T-cell (primary cell): ENCODE measurements around the gene PXN. TPM values are rescaled to one million over a fixed set of nuclear protein-coding genes. Genes with fewer than 3 reads are reported as not detected.

Source experiments
- ATAC-seq, 4 experiments: fragments of 200-7000 bp in 3 of 4; fragments of 150-1000 bp in 1 of 4; cut with Tn5 transposase; replicated peaks in 1 of 4; 1 replicate in 3 of 4; 2 replicates in 1 of 4; pipeline ENCODE4 v1.10.0; 2021; ENCODE audit warnings: moderate library complexity in 3 of 4, mild to moderate bottlenecking in 2 of 4, moderate number of reproducible peaks in 1 of 4
- CTCF ChIA-PET, 2 donors: fragments of 300-600 bp; sonication (Branson Sonifier 250); formaldehyde crosslinking; loops; one replicate each; lab custom pipeline; 2022; ENCODE audit warnings: antibody characterized with exemption in 2 of 2; lab: Charles Lee
- POLR2A ChIA-PET, 2 donors: fragments of 300-600 bp; sonication (Branson Sonifier 250); formaldehyde crosslinking; loops; one replicate each; lab custom pipeline; 2022; ENCODE audit warnings: antibody characterized with exemption in 2 of 2; lab: Charles Lee
- DNase-seq, 35 experiments: peaks; one replicate each; pipeline versions ENCODE4 v3.0.0 to v3.0.0-alpha.2; 2013 to 2023
- H3K27ac ChIP-seq: one replicate; pipeline ENCODE4 v1.5.1; 2013; ENCODE audit warnings: low read length
- H3K27me3 ChIP-seq, 2 experiments: replicated peaks in 1 of 2; 1 replicate in 1 of 2; 2 replicates in 1 of 2; pipeline versions ENCODE4 v1.6.1 to v1.7.0; 2013; ENCODE audit warnings: low read length in 1 of 2, mixed read lengths in 1 of 2; ENCODE audit not compliant: control insufficient read depth in 2 of 2, insufficient read depth in 2 of 2; ENCODE audit errors: extremely low read depth in 1 of 2
- H3K36me3 ChIP-seq, 2 donors: 1 replicate in 1 of 2; 2 replicates in 1 of 2; pipeline versions ENCODE4 v1.6.1 to v1.7.0; 2013; ENCODE audit warnings: low read length in 1 of 2; ENCODE audit not compliant: control insufficient read depth in 2 of 2, insufficient read depth in 1 of 2; ENCODE audit errors: extremely low read depth in 1 of 2
- H3K4me1 ChIP-seq, 2 experiments: 1 replicate in 1 of 2; 2 replicates in 1 of 2; pipeline versions ENCODE4 v1.6.1 to v1.7.0; 2013; ENCODE audit warnings: low read length in 2 of 2, mixed read lengths in 1 of 2; ENCODE audit not compliant: insufficient read depth in 2 of 2, control insufficient read depth in 1 of 2; ENCODE audit errors: extremely low read depth in 1 of 2
- H3K4me3 ChIP-seq, 2 donors: 1 replicate in 1 of 2; 2 replicates in 1 of 2; pipeline versions ENCODE4 v1.5.1 to v1.7.0; 2013; ENCODE audit warnings: mild to moderate bottlenecking in 2 of 2, low read length in 1 of 2, moderate library complexity in 1 of 2; ENCODE audit not compliant: control insufficient read depth in 1 of 2; ENCODE audit errors: extremely low read depth in 1 of 2
- H3K9me3 ChIP-seq: 2 replicates; pipeline ENCODE4 v1.7.0; 2013
- H3K27ac Mint-ChIP-seq, 2 donors: one replicate each; pipeline ENCODE4 v1.8.0; 2020 to 2021; ENCODE audit warnings: mild to moderate bottlenecking in 2 of 2, mixed read lengths in 2 of 2
- H3K27me3 Mint-ChIP-seq, 2 donors: one replicate each; pipeline ENCODE4 v1.8.0; 2021 to 2022; ENCODE audit warnings: mixed read lengths in 2 of 2
- H3K36me3 Mint-ChIP-seq: one replicate; pipeline ENCODE4 v1.8.0; 2021; ENCODE audit warnings: mixed read lengths
- H3K4me1 Mint-ChIP-seq, 3 donors: one replicate each; pipeline ENCODE4 v1.8.0; 2020 to 2022; ENCODE audit warnings: mixed read lengths in 3 of 3, mild to moderate bottlenecking in 1 of 3
- H3K4me3 Mint-ChIP-seq, 3 donors: one replicate each; pipeline ENCODE4 v1.8.0; 2020 to 2022; ENCODE audit warnings: mild to moderate bottlenecking in 3 of 3, mixed read lengths in 3 of 3, moderate library complexity in 3 of 3
- H3K9me3 Mint-ChIP-seq, 3 donors: one replicate each; pipeline ENCODE4 v1.8.0; 2020 to 2022; ENCODE audit warnings: mixed read lengths in 3 of 3
- WGBS: methylation state at CpG from one replicate; pipeline ENCODE4 v1.1.5; 2013; ENCODE audit warnings: missing lambda C conversion rate; ENCODE audit not compliant: insufficient coverage; 5-methylcytosine and 5-hydroxymethylcytosine counted together
- total RNA-seq, 35 experiments: library from RNA in 6 of 35; stranded (reverse) in 6 of 35; fragments of 120-200 nt in 1 of 35; gene quantifications; one replicate each; pipeline versions ENCODE4 v1.2.1 to v1.2.4 and lab custom pipeline; 2013 to 2026

The PXN gene
- total RNA-seq, 5 donors from 2014 or later (not counting 1 experiment from before 2014, with no cell fraction given): 128 to 202 (median 137) TPM

GRCh38 chr12:120167529-120168095 is 97.9 kb downstream of the PXN start:
- Mint-ChIP-seq H3K4me3 (no peak overlapping the region), H3K9me3 (no peaks in the 10 kb centered on the region), H3K36me3 (peaks cover 23% of the 10 kb centered on the region)

DNA sequence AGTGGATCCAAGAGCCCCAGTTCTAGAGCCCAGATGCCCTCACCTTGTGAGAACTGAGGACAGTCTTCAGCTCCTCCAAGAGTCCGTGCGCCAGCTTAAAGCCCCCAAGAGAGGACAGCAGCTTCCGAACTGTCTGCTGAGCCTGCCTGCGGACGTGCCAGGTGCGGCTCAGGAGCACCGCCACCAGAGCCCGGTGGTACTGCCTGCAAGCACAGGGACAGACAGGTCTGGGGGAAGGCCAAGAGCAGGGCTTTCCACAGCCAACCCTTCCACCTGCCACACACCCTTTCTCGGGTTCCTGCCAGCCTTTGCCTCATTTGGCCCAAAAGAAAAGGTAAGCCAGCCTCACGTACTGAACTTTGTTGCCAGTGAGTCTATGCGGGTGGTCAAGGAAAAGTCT is 101.2 kb downstream of the PXN start:
- Mint-ChIP-seq H3K27ac (no peak overlapping the region), H3K27me3 (no peaks in the 10 kb centered on the region), H3K4me1 (no peaks in the 10 kb centered on the region), H3K36me3 (peaks cover 42% of the 10 kb centered on the region), H3K9me3 (no peaks in the 10 kb centered on the region), H3K4me3 (no peak overlapping the region)
- 96% methylated on average over 8 of the region's 11 CpGs for WGBS
- CTCF ChIA-PET: interaction anchor here in 1 of 2 donors (0.6 kb wide), 1 partner anchor 15 kb away, joined by 5 read pairs; no protein-coding TSS in a partner anchor
- Histone ChIP-seq H3K36me3 (peaks cover 29 to 71% of the 10 kb centered on the region in 2 donors), H3K27ac (no peak overlapping the region), H3K27me3 (no peaks in the 10 kb centered on the region), H3K4me3 (no peak overlapping the region), H3K9me3 (no peaks in the 10 kb centered on the region), H3K4me1 (no peaks in the 10 kb centered on the region)
- no peak for DNase-seq
- ATAC-seq: no peak
- POLR2A ChIA-PET: no interaction called here

More at GRCh38 chr12:120167529-120168095, 97.9 kb downstream of the PXN start:
- H3K36me3 ChIP-seq: peaks cover 12 to 65% of the 10 kb centered on the region in 2 donors
- DNase-seq (no peak), ATAC-seq (no peak)
- H3K9me3 ChIP-seq: no peaks in the 10 kb centered on the region
- Mint-ChIP-seq H3K27me3 (no peaks in the 10 kb centered on the region), H3K27ac (no peak overlapping the region), H3K4me1 (no peaks in the 10 kb centered on the region)
- POLR2A ChIA-PET: interaction anchor here (0.6 to 0.7 kb wide), 3 partner anchors 21 to 1557 kb away, joined by 3 to 6 read pairs (median 3); no protein-coding TSS in a partner anchor
- H3K27me3 ChIP-seq: no peaks in the 10 kb centered on the region
- no peak overlapping the region for H3K4me3 ChIP-seq
- H3K4me1 ChIP-seq: no peaks in the 10 kb centered on the region
- 95% methylated on average over 2 of the region's 6 CpGs for WGBS
- CTCF ChIA-PET: interaction anchor here in 1 of 2 donors (0.6 kb wide), 3 partner anchors 50 to 499 kb away, joined by 3 read pairs; no protein-coding TSS in a partner anchor
- no peak overlapping the region for H3K27ac ChIP-seq

GRCh38 chr12:120162763-120163162 is 102.8 kb downstream of the PXN start:
- WGBS: 93% methylated on average over 4 of the region's 8 CpGs
- H3K27me3 Mint-ChIP-seq: no peaks in the 10 kb centered on the region
- no peaks in the 10 kb centered on the region for H3K4me1 Mint-ChIP-seq
- Histone ChIP-seq H3K4me3 (no peak overlapping the region), H3K27me3 (no peaks in the 10 kb centered on the region), H3K4me1 (peaks cover 0 to 2% of the 10 kb centered on the region in 2 experiments), H3K9me3 (no peaks in the 10 kb centered on the region), H3K27ac (no peak overlapping the region), H3K36me3 (peaks cover 28 to 72% of the 10 kb centered on the region in 2 donors)
- no peak overlapping the region for H3K4me3 Mint-ChIP-seq
- ATAC-seq: no peak
- ChIA-PET POLR2A (interaction anchor here in 1 of 2 donors (0.6 kb wide), 1 partner anchor 227 kb away, joined by 5 read pairs; no protein-coding TSS in a partner anchor), CTCF (no interaction called here)
- H3K9me3 Mint-ChIP-seq: no peaks in the 10 kb centered on the region
- no peak for DNase-seq
- no peak overlapping the region for H3K27ac Mint-ChIP-seq
- H3K36me3 Mint-ChIP-seq: peaks cover 41% of the 10 kb centered on the region

DNA sequence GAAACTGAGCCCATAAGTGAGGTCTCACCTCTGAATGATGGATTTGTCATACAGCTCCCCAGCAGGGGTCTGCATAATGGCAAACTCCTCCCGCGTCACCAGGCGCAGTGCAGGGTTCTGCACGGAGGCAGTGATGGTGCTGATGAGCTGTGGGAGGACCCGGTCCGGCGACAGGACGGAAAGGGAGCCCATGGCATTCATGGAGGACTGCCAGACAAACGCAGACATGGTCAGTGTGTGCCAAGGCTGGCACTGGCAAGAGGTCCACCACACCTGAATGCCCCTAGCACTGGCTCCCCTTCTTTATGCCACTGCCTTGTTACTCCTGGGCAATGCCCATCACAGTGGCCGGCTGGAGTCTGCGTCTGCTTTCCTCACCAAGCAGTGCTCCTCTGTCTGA is 103.7 kb downstream of the PXN start:
- WGBS: over 99% methylated on average over 11 of the region's 11 CpGs
- DNase-seq: no peak
- H3K36me3 Mint-ChIP-seq: peaks cover 50% of the 10 kb centered on the region
- no peak overlapping the region for H3K27ac ChIP-seq
- peaks cover 0 to 2% (median 0%) of the 10 kb centered on the region in 3 donors for H3K4me1 Mint-ChIP-seq
- no peak overlapping the region for H3K4me3 ChIP-seq
- no peak for ATAC-seq
- ChIA-PET CTCF (no interaction called here), POLR2A (no interaction called here)
- no peak overlapping the region for H3K27ac Mint-ChIP-seq
- no peak overlapping the region for H3K4me3 Mint-ChIP-seq
- H3K27me3 ChIP-seq: no peaks in the 10 kb centered on the region
- peaks cover 32 to 79% of the 10 kb centered on the region in 2 donors for H3K36me3 ChIP-seq
- H3K9me3 ChIP-seq: no peaks in the 10 kb centered on the region
- peaks cover 0 to 3% of the 10 kb centered on the region in 2 experiments for H3K4me1 ChIP-seq
- no peaks in the 10 kb centered on the region for H3K27me3 Mint-ChIP-seq
- H3K9me3 Mint-ChIP-seq: no peaks in the 10 kb centered on the region

Other genes starting within 250 kb of the PXN start
- 10 to 100 TPM; 34.0 to 76.5 (median 60.6) TPM for gene RAB35, start 149.0 kb downstream of the PXN start, total RNA-seq
- 100 to 1,000 TPM; 139 to 171 (median 161) TPM for gene GCN1, start 71.0 kb downstream of the PXN start, total RNA-seq
- gene RPLP0, start 64.6 kb downstream of the PXN start, total RNA-seq: 1,000 to 10,000 TPM; 1,782 to 2,711 (median 2,416) TPM
- over 10,000 TPM; 10,465 to 16,097 (median 12,527) TPM for gene RNU4-2, start 26.2 kb upstream of the PXN start, total RNA-seq
- gene RNU4-1, start 27.5 kb upstream of the PXN start, total RNA-seq: 1,000 to 10,000 TPM; 1,482 to 2,823 (median 1,909) TPM
- 1 to 10 TPM in 4 of 5 donors, under 1 TPM in 1; 0.73 to 5.7 (median 4.1) TPM for gene SIRT4, start 36.6 kb upstream of the PXN start, total RNA-seq
- gene PLA2G1B, start 62.0 kb upstream of the PXN start, total RNA-seq: 1 to 10 TPM in 3 of 5 donors, not detected in 2; 1.6 to 2.9 (median 1.8) TPM
- gene MSI1, start 103.4 kb upstream of the PXN start, total RNA-seq: under 1 TPM in 1 of 5 donors, not detected in 4; 0.15 TPM
- 100 to 1,000 TPM; 128 to 171 (median 163) TPM for gene COX6A1, start 172.4 kb upstream of the PXN start, total RNA-seq
- 10 to 100 TPM; 15.9 to 24.0 (median 21.5) TPM for gene TRIAP1, start 180.7 kb upstream of the PXN start, total RNA-seq
- gene GATC, start 180.7 kb upstream of the PXN start, total RNA-seq: 10 to 100 TPM; 15.9 to 47.2 (median 30.3) TPM
- 100 to 1,000 TPM; 134 to 149 (median 135) TPM for gene SRSF9, start 204.0 kb upstream of the PXN start, total RNA-seq
- 10 to 100 TPM; 47.2 to 90.1 (median 75.5) TPM for gene DYNLL1, start 230.4 kb upstream of the PXN start, total RNA-seq